Glomerular endothelial cell (primary cell): ENCODE data around the gene DBF4. TPM values are rescaled to one million over a fixed set of nuclear protein-coding genes. Genes with fewer than 3 reads are reported as not detected.
A peak's percentile ranks its signal among the peaks of the same experiment; 100 is the strongest.
"Not testable (repeated sequence)": the region's sequence is repeated elsewhere in the genome, so short reads cannot be mapped to it uniquely, and the experiment has no call there.

Source experiments
- DNase-seq: peaks from one replicate; pipeline ENCODE4 v3.0.0-alpha.2; 2011; ENCODE audit warnings: low read depth, low spot score; ENCODE audit errors: extremely low read depth
- total RNA-seq: library from RNA; depleted of rRNA; stranded (reverse); fragments of >200 nt; gene quantifications from 2 replicates; pipeline ENCODE4 v1.2.3, GENCODE V29; 2015

Gene DBF4
- total RNA-seq: 10.8 and 17.4 TPM in 2 replicates

GRCh38 chr7:87876040-87876868 lies at the start of gene DBF4, which contains the start of gene SLC25A40:
DBF4 (plus strand) TSS chr7:87876493; CDS start chr7:87876733, 240 bp downstream.
SLC25A40 (minus strand) TSS chr7:87876360; CDS start chr7:87858727, 17,633 bp downstream.
- peak; percentile 14 for DNase-seq

GRCh38 chr7:87828383-87828782 lies 47.9 kb upstream of the DBF4 start:
- DNase-seq: not testable (repeated sequence)

- DNase-seq: no peak
Measured at GRCh38 chr7:87831097-87831496, 45.2 kb upstream of the DBF4 start.

- DNase-seq: no peak
Measured at GRCh38 chr7:87833130-87833529, 43.2 kb upstream of the DBF4 start.

GRCh38 chr7:87837597-87837996 lies 38.7 kb upstream of the DBF4 start:
- DNase-seq: no peak

GRCh38 chr7:87850836-87851593 lies 25.3 kb upstream of the DBF4 start:
- DNase-seq: no peak

GRCh38 chr7:87852306-87852705 lies 24.0 kb upstream of the DBF4 start:
- no peak for DNase-seq

- DNase-seq: no peak
Measured at GRCh38 chr7:87853237-87853864, 22.9 kb upstream of the DBF4 start.

GRCh38 chr7:87858417-87859100 lies 17.7 kb upstream of the DBF4 start:
- DNase-seq: no peak

- DNase-seq: no peak
Measured at GRCh38 chr7:87866089-87866488, 10.2 kb upstream of the DBF4 start.

GRCh38 chr7:87866533-87866932 lies 9.8 kb upstream of the DBF4 start:
- DNase-seq: not testable (repeated sequence)

GRCh38 chr7:87870471-87870870 lies 5.8 kb upstream of the DBF4 start:
- no peak for DNase-seq

GRCh38 chr7:87872346-87872745 lies 3.9 kb upstream of the DBF4 start:
- no peak for DNase-seq

GRCh38 chr7:87873328-87873727 lies 3.0 kb upstream of the DBF4 start:
- not testable (repeated sequence) for DNase-seq

- no peak for DNase-seq
Measured at GRCh38 chr7:87874066-87874465, 2.2 kb upstream of the DBF4 start.

GRCh38 chr7:87875151-87876039 lies 898 bp upstream of the DBF4 start:
- no peak for DNase-seq

- DNase-seq: peak; percentile 18
Measured at GRCh38 chr7:87876869-87877234, 559 bp downstream of the DBF4 start.

GRCh38 chr7:87877366-87878040 lies 1.2 kb downstream of the DBF4 start:
- DNase-seq: no peak

GRCh38 chr7:87878208-87878735 lies 2.0 kb downstream of the DBF4 start:
- no peak for DNase-seq
